Fibroblast of villous mesenchyme (primary cell): ENCODE results near the gene NAGK. TPM values are rescaled to one million over a fixed set of nuclear protein-coding genes. Genes with fewer than 3 reads are reported as not detected.

Source experiments
- DNase-seq: peaks from one replicate; pipeline ENCODE4 v3.0.0-alpha.2; 2010; ENCODE audit warnings: low read depth
- H3K4me3 ChIP-seq: 2 replicates; pipeline ENCODE4 v1.5.1; 2011; ENCODE audit warnings: low read depth, mild to moderate bottlenecking, low read length
- CTCF ChIP-seq: IDR thresholded peaks from 2 replicates; pipeline ENCODE4 v1.5.1; 2012; ENCODE audit warnings: low read depth, mild to moderate bottlenecking, low read length; ENCODE audit not compliant: insufficient read depth
- total RNA-seq: library from RNA; depleted of rRNA; stranded (reverse); fragments of >200 nt; gene quantifications from 2 replicates; pipeline ENCODE4 v1.2.3, GENCODE V29; 2012

The NAGK gene
- total RNA-seq, 1 donor, result 42.7 TPM

GRCh38 chr2:71113843-71114242 is 45.4 kb downstream of the NAGK start:
- TF ChIP-seq CTCF, result no peak
- no peak for DNase-seq

GRCh38 chr2:71117063-71117462 is 48.6 kb downstream of the NAGK start:
- no peak for TF ChIP-seq CTCF
- H3K4me3 ChIP-seq, result no peak overlapping the region
- no peak for DNase-seq

More at GRCh38 chr2:71113843-71114242, 45.4 kb downstream of the NAGK start:
- no peak overlapping the region for H3K4me3 ChIP-seq

GRCh38 chr2:71120195-71120594 is 51.7 kb downstream of the NAGK start:
- TF ChIP-seq CTCF, result no peak
- DNase-seq, result no peak
- no peak overlapping the region for H3K4me3 ChIP-seq

GRCh38 chr2:71121479-71121878 is 53.0 kb downstream of the NAGK start:
- DNase-seq, result no peak
- TF ChIP-seq CTCF, result no peak
- no peak overlapping the region for H3K4me3 ChIP-seq

- no peak for TF ChIP-seq CTCF
- DNase-seq, result no peak
- no peak overlapping the region for H3K4me3 ChIP-seq
Measured at GRCh38 chr2:71122387-71123298, 54.2 kb downstream of the NAGK start.

- no peak for DNase-seq
- no peak overlapping the region for H3K4me3 ChIP-seq
- no peak for TF ChIP-seq CTCF
Measured at GRCh38 chr2:71125506-71126294, 57.3 kb downstream of the NAGK start.
